MM.1S (cell line): ENCODE measurements around the gene CPXM2.

Experiments used
- EZH2 ChIP-seq: fragments of 300-600 bp; sonication (generic); optimal IDR thresholded peaks from 2 replicates; pipeline ENCODE3; 2017; ENCODE audit warnings: low read depth, mild to moderate bottlenecking, antibody characterized with exemption, low read length, mixed read lengths
- EZH2phosphoT487 ChIP-seq: fragments of 300-600 bp; sonication (generic); IDR thresholded peaks from 2 replicates; pipeline ENCODE4 v1.6.1; 2018; ENCODE audit warnings: antibody characterized with exemption, low read length
- TF ChIP-seq, protein P1 (sequence below): fragments of 300-600 bp; sonication (generic); IDR thresholded peaks from 2 replicates; pipeline ENCODE4 v1.5.1; 2016; ENCODE audit warnings: antibody characterized with exemption, low read length, mixed read lengths

DNA sequence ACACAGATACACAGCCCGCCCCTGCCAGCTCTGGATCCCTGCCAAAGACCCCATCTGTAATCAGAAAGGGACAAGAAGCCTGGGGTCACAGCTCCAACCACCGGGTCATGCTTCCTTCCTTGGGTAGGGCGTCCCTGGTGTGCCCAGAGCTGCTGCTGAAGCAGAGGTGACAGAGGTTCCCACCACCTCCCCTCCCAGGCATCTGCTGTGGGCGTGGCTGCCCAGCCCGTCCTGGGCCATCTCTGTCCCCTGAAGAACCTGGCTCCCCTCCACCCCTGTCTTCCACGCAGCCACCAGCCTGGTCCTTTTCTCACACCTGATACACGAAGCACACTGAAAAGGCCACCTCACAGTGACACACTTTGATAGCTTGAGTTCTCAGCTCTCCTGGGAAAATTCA lies 38.2 kb upstream of the CPXM2 start:
- TF ChIP-seq, protein P1, sequence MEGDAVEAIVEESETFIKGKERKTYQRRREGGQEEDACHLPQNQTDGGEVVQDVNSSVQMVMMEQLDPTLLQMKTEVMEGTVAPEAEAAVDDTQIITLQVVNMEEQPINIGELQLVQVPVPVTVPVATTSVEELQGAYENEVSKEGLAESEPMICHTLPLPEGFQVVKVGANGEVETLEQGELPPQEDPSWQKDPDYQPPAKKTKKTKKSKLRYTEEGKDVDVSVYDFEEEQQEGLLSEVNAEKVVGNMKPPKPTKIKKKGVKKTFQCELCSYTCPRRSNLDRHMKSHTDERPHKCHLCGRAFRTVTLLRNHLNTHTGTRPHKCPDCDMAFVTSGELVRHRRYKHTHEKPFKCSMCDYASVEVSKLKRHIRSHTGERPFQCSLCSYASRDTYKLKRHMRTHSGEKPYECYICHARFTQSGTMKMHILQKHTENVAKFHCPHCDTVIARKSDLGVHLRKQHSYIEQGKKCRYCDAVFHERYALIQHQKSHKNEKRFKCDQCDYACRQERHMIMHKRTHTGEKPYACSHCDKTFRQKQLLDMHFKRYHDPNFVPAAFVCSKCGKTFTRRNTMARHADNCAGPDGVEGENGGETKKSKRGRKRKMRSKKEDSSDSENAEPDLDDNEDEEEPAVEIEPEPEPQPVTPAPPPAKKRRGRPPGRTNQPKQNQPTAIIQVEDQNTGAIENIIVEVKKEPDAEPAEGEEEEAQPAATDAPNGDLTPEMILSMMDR, result no peak
- TF ChIP-seq EZH2phosphoT487 (no peak), EZH2 (no peak)
